Measurements from ENCODE around the gene UGDH.

DNA sequence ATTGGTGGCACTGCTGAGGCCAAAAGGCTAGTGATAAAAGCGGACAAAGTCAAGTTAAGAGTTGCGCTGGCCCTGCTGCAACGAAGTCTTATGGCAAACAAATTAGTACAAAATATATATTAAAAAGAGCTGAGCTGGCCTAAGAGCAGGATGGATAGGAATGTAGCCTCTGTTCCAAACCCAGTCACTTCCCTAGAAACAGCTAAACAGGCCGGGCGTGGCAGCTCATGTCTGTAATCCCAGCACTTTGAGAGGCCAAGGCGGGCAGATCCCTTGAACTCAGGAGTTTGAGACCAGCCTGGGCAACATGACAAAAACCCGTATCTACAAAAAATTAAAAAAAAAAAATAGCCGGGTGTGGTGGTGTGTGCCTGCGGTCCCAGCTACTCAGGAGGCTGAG lies 32.4 kb upstream of the UGDH start:
- TF ChIP-seq CTCF (IDR thresholded peaks at IDR 0.05), result no peak
- no peak for TF ChIP-seq POLR2A (IDR thresholded peaks at IDR 0.05)
